Left ventricle myocardium inferior (tissue), 1 donor: ENCODE data around the gene FDXR. TPM values are rescaled to one million over a fixed set of nuclear protein-coding genes. Genes with fewer than 3 reads are reported as not detected.

Source experiments
- DNase-seq: peaks from one replicate; pipeline ENCODE4 v3.0.0-alpha.2; 2020
- H3K27ac ChIP-seq: fragments of 200-600 bp; replicated peaks from 2 replicates; pipeline ENCODE4 v1.8.0; 2021
- H3K27me3 ChIP-seq: fragments of 200-600 bp; 2 replicates; pipeline ENCODE4 v1.8.0; 2021; ENCODE audit warnings: low read depth
- H3K36me3 ChIP-seq: fragments of 200-600 bp; 2 replicates; pipeline ENCODE4 v1.8.0; 2021
- H3K4me1 ChIP-seq: fragments of 200-600 bp; 2 replicates; pipeline ENCODE4 v1.8.0; 2021
- H3K4me3 ChIP-seq: fragments of 200-600 bp; 2 replicates; pipeline ENCODE4 v1.8.0; 2021; ENCODE audit warnings: mild to moderate bottlenecking, moderate library complexity
- H3K9me3 ChIP-seq: fragments of 200-600 bp; replicated peaks from 2 replicates; pipeline ENCODE4 v1.8.0; 2021
- intact Hi-C: fragments of 100-400 bp; cut with micrococcal nuclease; formaldehyde crosslinking; loops from one replicate; pipeline ENCODE4 v1.11.0; 2022
- total RNA-seq: library from RNA; stranded (reverse); fragmentation: NEBNext Ultra II Directional; extraction: Animal tissue kit (Norgen Biotek cat#: 25700); gene quantifications from one replicate; pipeline ENCODE4 v1.2.1, GENCODE V29; 2021
- TF ChIP-seq, protein P1 (sequence below): fragments of 200-600 bp; IDR thresholded peaks from 2 replicates; pipeline ENCODE4 v1.8.0; 2021; ENCODE audit warnings: antibody characterized with exemption, mild to moderate bottlenecking, borderline replicate concordance
- donor health status: DM: no; HTN: yes; CAD: no; lungs with severe emphysema.

FDXR gene
- total RNA-seq, 1 donor from 2014 or later = 5.7 TPM

DNA sequence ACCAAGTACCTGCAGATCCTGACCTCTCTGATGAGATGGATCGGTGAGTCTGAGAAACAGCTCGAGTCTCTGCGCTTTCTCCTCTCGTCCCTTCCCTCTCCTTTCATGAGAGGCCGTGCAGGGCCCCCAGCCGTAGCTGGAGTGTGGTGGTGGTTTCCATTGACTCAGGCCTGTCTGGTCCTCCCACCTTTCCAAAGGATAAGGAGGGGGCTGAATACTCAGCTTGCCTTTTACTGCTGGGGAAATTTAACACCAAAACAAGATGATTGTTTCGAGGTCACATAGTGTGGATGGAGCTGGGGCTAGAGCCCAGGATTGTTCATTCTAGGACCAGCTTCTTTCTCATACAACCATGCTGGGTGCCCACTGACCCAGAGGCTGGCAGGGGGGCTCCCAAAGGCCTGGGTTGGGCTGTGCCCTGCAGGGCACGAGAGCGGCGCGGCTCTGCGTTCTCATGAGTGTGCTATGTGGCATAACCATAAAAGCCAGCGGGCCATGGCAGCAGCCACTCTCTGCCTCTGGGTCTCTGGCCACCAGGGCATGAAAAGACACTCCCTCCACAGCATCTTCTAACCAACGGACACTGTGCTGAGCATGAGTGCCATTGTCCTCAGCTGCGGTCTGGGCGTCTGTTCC, 52.9 kb downstream of the FDXR start:
- DNase-seq = no peak
- H3K27me3 ChIP-seq = no peaks in the 10 kb centered on the region
- no peak overlapping the region for H3K27ac ChIP-seq
- H3K4me1 ChIP-seq = peaks cover 17% of the 10 kb centered on the region
- peaks cover 29% of the 10 kb centered on the region for H3K36me3 ChIP-seq
- intact Hi-C loops = no loop called here
- TF ChIP-seq, protein P1, sequence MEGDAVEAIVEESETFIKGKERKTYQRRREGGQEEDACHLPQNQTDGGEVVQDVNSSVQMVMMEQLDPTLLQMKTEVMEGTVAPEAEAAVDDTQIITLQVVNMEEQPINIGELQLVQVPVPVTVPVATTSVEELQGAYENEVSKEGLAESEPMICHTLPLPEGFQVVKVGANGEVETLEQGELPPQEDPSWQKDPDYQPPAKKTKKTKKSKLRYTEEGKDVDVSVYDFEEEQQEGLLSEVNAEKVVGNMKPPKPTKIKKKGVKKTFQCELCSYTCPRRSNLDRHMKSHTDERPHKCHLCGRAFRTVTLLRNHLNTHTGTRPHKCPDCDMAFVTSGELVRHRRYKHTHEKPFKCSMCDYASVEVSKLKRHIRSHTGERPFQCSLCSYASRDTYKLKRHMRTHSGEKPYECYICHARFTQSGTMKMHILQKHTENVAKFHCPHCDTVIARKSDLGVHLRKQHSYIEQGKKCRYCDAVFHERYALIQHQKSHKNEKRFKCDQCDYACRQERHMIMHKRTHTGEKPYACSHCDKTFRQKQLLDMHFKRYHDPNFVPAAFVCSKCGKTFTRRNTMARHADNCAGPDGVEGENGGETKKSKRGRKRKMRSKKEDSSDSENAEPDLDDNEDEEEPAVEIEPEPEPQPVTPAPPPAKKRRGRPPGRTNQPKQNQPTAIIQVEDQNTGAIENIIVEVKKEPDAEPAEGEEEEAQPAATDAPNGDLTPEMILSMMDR = no peak
- no peak overlapping the region for H3K4me3 ChIP-seq
- no peaks in the 10 kb centered on the region for H3K9me3 ChIP-seq

DNA sequence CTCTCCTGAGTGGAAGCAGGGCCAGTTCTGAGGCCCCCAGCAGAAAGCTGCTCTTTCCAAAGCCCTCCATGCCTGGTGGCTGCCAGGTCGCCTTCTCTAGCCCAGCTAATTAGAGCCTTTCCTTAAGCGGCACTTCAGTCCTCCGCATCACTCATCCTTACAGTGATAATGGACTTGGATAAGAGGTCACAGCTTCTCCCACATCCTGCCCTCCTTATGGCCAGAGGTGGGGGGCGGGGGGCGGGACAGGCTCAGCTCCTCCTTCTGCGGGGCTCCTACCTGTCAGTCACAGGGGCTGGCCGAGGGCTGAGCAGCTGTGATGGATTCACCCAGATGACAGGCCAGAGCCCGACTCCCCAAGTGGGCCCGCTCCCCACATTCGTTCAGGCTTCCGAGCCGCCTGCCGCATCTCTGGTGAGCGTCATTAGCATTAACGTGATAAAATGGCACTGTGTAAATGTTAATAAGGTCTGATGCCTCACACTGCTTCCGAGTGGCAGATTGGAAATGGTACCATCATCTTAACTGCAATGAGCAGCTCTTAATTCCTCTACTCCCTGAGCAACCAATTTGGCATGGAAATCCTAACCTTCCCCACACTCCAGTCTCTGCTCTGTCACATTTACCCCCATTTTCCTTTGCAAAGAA, 54.4 kb downstream of the FDXR start:
- Histone ChIP-seq H3K27ac (no peak overlapping the region), H3K4me1 (peaks cover 32% of the 10 kb centered on the region), H3K36me3 (peaks cover 16% of the 10 kb centered on the region), H3K4me3 (no peak overlapping the region), H3K27me3 (no peaks in the 10 kb centered on the region), H3K9me3 (no peaks in the 10 kb centered on the region)
- no peak for DNase-seq
- TF ChIP-seq, protein P1 = no peak
- intact Hi-C loops = no loop called here

DNA sequence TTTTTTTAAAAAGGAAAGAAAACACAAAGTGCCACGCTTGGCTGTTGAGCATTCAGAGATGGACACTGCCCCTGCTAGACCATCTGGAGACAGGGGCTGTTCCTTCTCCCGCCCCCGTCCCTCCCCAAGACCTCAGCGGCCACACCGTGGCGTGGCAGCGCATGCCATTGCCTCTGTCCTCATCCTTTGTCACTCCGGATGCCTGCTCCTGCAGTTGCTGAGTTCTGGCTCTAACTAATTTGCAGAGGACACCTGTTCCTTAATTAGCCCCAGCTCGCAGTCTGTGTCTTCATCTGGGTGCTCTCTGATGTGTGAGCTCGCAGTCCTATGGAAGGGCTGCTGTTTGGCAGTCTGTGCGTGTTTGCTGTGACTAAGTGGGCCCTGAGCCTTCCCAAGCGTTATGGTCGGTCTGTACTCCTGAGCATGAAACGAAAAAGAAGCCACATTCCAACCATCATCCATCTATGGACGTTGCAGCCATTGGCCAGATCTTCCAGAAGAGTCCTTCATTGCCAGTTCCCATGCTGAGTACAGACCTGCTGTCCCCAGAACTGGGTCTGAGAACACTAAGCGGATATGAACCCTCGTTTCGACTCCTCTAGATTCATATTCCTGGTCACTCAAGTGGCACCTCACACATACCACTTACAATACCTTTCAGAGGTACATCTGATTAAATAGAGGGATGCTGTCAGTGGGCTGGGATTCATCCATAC, 55.7 kb downstream of the FDXR start:
- H3K4me3 ChIP-seq = no peak overlapping the region
- peaks cover 16% of the 10 kb centered on the region for H3K36me3 ChIP-seq
- TF ChIP-seq, protein P1 = no peak
- H3K9me3 ChIP-seq = no peaks in the 10 kb centered on the region
- no peaks in the 10 kb centered on the region for H3K27me3 ChIP-seq
- intact Hi-C loops = no loop called here
- no peak for DNase-seq
- H3K4me1 ChIP-seq = peaks cover 37% of the 10 kb centered on the region
- no peak overlapping the region for H3K27ac ChIP-seq

DNA sequence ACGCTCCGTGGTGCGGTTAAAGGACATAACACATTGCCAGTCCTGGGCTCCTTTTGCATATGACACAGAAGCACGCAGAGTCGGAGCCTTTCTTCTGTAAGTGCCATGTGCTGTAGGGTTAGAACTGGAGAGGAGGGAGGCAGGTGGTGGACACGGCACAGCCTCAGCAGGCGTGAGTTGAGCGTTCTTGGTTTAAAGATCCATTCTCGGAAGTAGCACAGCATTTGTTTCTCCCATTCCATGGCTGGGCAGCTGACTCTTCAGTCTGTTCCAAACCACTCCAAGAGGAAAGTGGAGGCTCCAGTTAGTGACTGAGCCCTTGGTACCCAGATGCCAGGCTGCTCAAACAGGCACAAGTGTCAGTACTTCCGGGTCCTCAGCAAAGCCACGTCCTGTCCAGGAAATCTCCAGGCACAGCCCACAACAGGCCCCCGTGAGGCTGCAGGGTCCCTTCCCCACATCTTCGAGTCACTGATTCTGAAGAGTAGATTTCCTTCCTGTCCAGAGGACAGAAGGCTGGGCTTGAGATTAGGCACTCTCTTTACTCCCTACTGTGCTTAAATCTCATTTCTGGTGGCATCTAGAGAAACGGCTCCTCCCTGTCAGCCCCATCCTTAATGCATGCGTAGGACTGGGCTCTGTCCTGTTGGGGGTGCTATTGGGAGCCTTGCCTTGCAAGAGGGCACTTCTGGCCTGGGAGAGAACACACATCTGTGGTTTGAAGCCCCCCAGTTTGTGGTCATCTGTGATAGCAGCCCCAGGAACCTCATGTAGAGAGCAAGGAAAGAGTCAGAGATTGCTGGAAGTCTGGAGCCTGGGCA, 57.0 kb downstream of the FDXR start:
- Histone ChIP-seq H3K27me3 (no peaks in the 10 kb centered on the region), H3K27ac (no peak overlapping the region), H3K36me3 (peaks cover 16% of the 10 kb centered on the region), H3K4me1 (peaks cover 45% of the 10 kb centered on the region), H3K9me3 (no peaks in the 10 kb centered on the region), H3K4me3 (no peak overlapping the region)
- intact Hi-C loops = no loop called here
- TF ChIP-seq, protein P1 = no peak
- DNase-seq = no peak

DNA sequence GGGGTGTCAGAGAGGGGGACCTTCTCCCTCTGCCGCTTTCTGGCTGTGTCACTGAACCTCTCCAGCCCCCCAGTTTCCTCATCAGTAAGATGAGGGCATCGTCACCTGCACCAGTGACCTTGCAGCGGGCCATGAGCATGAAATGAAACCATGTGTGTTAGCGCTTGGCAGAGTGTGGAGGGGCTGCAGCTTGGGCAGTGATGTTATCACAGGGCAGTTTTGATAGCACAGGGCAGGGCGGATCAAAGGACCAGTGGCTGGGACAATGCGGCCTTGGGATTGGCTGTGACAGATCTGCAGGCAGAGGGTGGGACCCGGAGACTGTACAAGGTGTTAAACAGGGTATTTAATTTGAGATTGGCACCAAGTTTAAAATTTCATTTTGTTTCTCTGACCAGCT, 57.7 kb downstream of the FDXR start:
- Histone ChIP-seq H3K4me1 (peaks cover 48% of the 10 kb centered on the region), H3K36me3 (peaks cover 13% of the 10 kb centered on the region), H3K4me3 (no peak overlapping the region), H3K27me3 (no peaks in the 10 kb centered on the region), H3K27ac (no peak overlapping the region), H3K9me3 (no peaks in the 10 kb centered on the region)
- intact Hi-C loops = no loop called here
- TF ChIP-seq, protein P1 = no peak
- no peak for DNase-seq
